ENCODE measurements around the gene SPATC1L. TPM values are rescaled to one million over a fixed set of nuclear protein-coding genes. Genes with fewer than 3 reads are reported as not detected.

The SPATC1L gene
- polyA plus RNA-seq, 1 experiment = 8.4 TPM

- CTCF ChIA-PET = interaction anchor here (1.2 kb wide), 1 partner anchor 11 kb away, joined by 3 read pairs; no protein-coding TSS in a partner anchor
Measured at GRCh38 chr21:46154955-46155513, 29.2 kb downstream of the SPATC1L start.

GRCh38 chr21:46154155-46154954, 29.9 kb downstream of the SPATC1L start:
- no peak for TF ChIP-seq CTCF (IDR thresholded peaks at IDR 0.05; ENCODE audit: insufficient read depth, low read depth, low read length)
- CTCF ChIA-PET = interaction anchor here (1.3 to 1.8 kb wide), 3 partner anchors 46 to 73 kb away, joined by 3 to 6 read pairs (median 5); no protein-coding TSS in a partner anchor
- POLR2A ChIA-PET = no interaction called here
- Histone ChIP-seq H3K36me3 (ENCODE audit: control insufficient read depth, insufficient read depth, low read length) (no peaks in the 10 kb centered on the region; the same call in 1 of the 2 replicates), H3K27me3 (ENCODE audit: control insufficient read depth, insufficient read depth, low read length) (no peaks in the 10 kb centered on the region), H3K4me3 (ENCODE audit: low read depth, low read length) (no peak overlapping the region)
- no peak for DNase-seq (ENCODE audit: low read depth)

More at GRCh38 chr21:46154955-46155513, 29.2 kb downstream of the SPATC1L start:
- Histone ChIP-seq H3K4me3 (ENCODE audit: low read depth, low read length) (no peak overlapping the region), H3K27me3 (ENCODE audit: control insufficient read depth, insufficient read depth, low read length) (no peaks in the 10 kb centered on the region), H3K36me3 (ENCODE audit: control insufficient read depth, insufficient read depth, low read length) (no peaks in the 10 kb centered on the region; the same call in 1 of the 2 replicates)
- POLR2A ChIA-PET = no interaction called here
- no peak for DNase-seq (ENCODE audit: low read depth)
- TF ChIP-seq CTCF (IDR thresholded peaks at IDR 0.05; ENCODE audit: insufficient read depth, low read depth, low read length) = no peak

GRCh38 chr21:46153247-46154154, 30.8 kb downstream of the SPATC1L start:
- POLR2A ChIA-PET = no interaction called here
- H3K4me3 ChIP-seq (ENCODE audit: low read depth, low read length) = no peak overlapping the region

GRCh38 chr21:46152927-46153246, 31.4 kb downstream of the SPATC1L start:
- Histone ChIP-seq H3K36me3 (ENCODE audit: control insufficient read depth, insufficient read depth, low read length) (no peaks in the 10 kb centered on the region; the same call in 1 of the 2 replicates), H3K27me3 (ENCODE audit: control insufficient read depth, insufficient read depth, low read length) (no peaks in the 10 kb centered on the region), H3K4me3 (ENCODE audit: low read depth, low read length) (no peak overlapping the region)
- no peak for DNase-seq (ENCODE audit: low read depth)
- ChIA-PET CTCF (interaction anchor here (0.6 to 1.9 kb wide), 17 partner anchors 10 to 216 kb away, joined by 3 to 21 read pairs (median 3); no protein-coding TSS in a partner anchor), POLR2A (no interaction called here)
- no peak for TF ChIP-seq CTCF (IDR thresholded peaks at IDR 0.05; ENCODE audit: insufficient read depth, low read depth, low read length)

More at GRCh38 chr21:46153247-46154154, 30.8 kb downstream of the SPATC1L start:
- CTCF ChIA-PET = interaction anchor here (0.6 to 1.9 kb wide), 18 partner anchors 10 to 217 kb away, joined by 3 to 21 read pairs (median 3); no protein-coding TSS in a partner anchor
- no peaks in the 10 kb centered on the region; the same call in 1 of the 2 replicates for H3K36me3 ChIP-seq (ENCODE audit: control insufficient read depth, insufficient read depth, low read length)
- TF ChIP-seq CTCF (IDR thresholded peaks at IDR 0.05; ENCODE audit: insufficient read depth, low read depth, low read length) = peak; percentile 91
- H3K27me3 ChIP-seq (ENCODE audit: control insufficient read depth, insufficient read depth, low read length) = no peaks in the 10 kb centered on the region
- no peak for DNase-seq (ENCODE audit: low read depth)

Data from BJ (cell line).